Nephron (organoid): ENCODE measurements around the gene GAS7.

Source experiments
- H3K27ac Mint-ChIP-seq, 3 experiments: 2 replicates each; pipeline ENCODE4 v1.8.0; 2020; ENCODE audit warnings: mixed read lengths in 3 of 3, mild to moderate bottlenecking in 2 of 3, moderate library complexity in 1 of 3
- H3K27me3 Mint-ChIP-seq: 2 replicates; pipeline ENCODE4 v1.8.0; 2021; ENCODE audit warnings: low read depth, mild to moderate bottlenecking, moderate library complexity, mixed read lengths
- H3K36me3 Mint-ChIP-seq: 2 replicates; pipeline ENCODE4 v1.8.0; 2020; ENCODE audit warnings: low read depth, mixed read lengths
- H3K4me1 Mint-ChIP-seq: 2 replicates; pipeline ENCODE4 v1.8.0; 2020; ENCODE audit warnings: mixed read lengths
- H3K4me3 Mint-ChIP-seq, 3 experiments: 2 replicates each; pipeline ENCODE4 v1.8.0; 2020; ENCODE audit warnings: mild to moderate bottlenecking in 3 of 3, mixed read lengths in 3 of 3, moderate library complexity in 2 of 3
- H3K9me3 Mint-ChIP-seq: 2 replicates; pipeline ENCODE4 v1.8.0; 2020; ENCODE audit warnings: mixed read lengths
- TF ChIP-seq, protein P1 (sequence below), 3 experiments: fragments of 200-600 bp; sonication (generic); IDR thresholded peaks; one replicate each; pipeline ENCODE4 v1.5.0; 2021; ENCODE audit warnings: antibody characterized with exemption in 3 of 3; ENCODE audit not compliant: unreplicated experiment in 3 of 3

GAS7 gene

GRCh38 chr17:10219193-10219592 is 20.8 kb upstream of the GAS7 start:
- Mint-ChIP-seq H3K27ac (no peak overlapping the region), H3K4me1 (no peaks in the 10 kb centered on the region), H3K27me3 (peaks cover 21% of the 10 kb centered on the region), H3K4me3 (no peak overlapping the region), H3K36me3 (no peaks in the 10 kb centered on the region), H3K9me3 (peaks cover 19% of the 10 kb centered on the region)
- TF ChIP-seq, protein P1, sequence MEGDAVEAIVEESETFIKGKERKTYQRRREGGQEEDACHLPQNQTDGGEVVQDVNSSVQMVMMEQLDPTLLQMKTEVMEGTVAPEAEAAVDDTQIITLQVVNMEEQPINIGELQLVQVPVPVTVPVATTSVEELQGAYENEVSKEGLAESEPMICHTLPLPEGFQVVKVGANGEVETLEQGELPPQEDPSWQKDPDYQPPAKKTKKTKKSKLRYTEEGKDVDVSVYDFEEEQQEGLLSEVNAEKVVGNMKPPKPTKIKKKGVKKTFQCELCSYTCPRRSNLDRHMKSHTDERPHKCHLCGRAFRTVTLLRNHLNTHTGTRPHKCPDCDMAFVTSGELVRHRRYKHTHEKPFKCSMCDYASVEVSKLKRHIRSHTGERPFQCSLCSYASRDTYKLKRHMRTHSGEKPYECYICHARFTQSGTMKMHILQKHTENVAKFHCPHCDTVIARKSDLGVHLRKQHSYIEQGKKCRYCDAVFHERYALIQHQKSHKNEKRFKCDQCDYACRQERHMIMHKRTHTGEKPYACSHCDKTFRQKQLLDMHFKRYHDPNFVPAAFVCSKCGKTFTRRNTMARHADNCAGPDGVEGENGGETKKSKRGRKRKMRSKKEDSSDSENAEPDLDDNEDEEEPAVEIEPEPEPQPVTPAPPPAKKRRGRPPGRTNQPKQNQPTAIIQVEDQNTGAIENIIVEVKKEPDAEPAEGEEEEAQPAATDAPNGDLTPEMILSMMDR (IDR thresholded peaks at IDR 0.05; ENCODE audit: unreplicated experiment in 3 of 3), result no peak

GRCh38 chr17:10217916-10218315 is 19.5 kb upstream of the GAS7 start:
- Mint-ChIP-seq H3K4me3 (no peak overlapping the region), H3K27ac (no peak overlapping the region), H3K9me3 (peaks cover 16% of the 10 kb centered on the region)

DNA sequence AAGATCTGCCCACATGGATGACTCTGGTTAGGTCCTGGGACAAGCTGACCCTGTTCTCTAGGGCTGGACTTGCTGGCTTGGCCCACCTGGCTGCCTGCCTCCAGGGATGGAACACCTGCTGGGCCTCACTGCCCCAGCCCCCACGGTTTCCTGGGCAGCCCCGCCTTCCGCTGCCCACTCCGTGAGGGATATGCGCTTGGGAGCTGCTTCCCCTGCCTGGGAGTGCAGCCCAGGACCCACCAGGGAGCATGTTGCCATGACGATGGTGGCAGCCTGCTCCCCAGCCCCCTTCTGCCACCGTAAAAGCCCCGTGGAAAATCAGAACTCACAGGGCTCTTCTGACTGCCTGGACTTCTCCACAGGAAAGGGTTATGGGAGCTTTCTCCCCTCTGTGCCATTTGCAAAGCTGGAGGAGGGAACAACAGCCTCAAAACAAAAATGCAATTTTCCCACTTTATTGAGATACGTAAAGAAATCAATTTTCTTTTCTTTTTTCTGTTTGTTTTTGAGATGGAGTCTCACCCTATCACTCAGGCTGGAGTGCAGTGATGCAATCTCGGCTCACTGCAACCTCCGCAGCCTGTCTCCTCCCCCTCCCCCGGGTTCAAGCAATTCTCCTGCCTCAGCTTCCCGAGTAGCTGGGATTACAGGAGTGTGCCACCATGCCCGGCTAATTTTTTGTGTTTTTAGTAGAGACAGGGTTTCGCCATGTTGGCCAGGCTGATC is 18.0 kb upstream of the GAS7 start:
- Mint-ChIP-seq H3K9me3 (peaks cover 13% of the 10 kb centered on the region), H3K27ac (peak overlapping the region in 1 of 3 experiments; percentile 33), H3K4me1 (no peaks in the 10 kb centered on the region), H3K4me3 (no peak overlapping the region), H3K27me3 (peaks cover 19% of the 10 kb centered on the region), H3K36me3 (no peaks in the 10 kb centered on the region)
- TF ChIP-seq, protein P1 (IDR thresholded peaks at IDR 0.05; ENCODE audit: unreplicated experiment in 3 of 3), result no peak

More at GRCh38 chr17:10217916-10218315, 19.5 kb upstream of the GAS7 start:
- Mint-ChIP-seq H3K27me3 (peaks cover 17% of the 10 kb centered on the region), H3K4me1 (no peaks in the 10 kb centered on the region), H3K36me3 (no peaks in the 10 kb centered on the region)
- TF ChIP-seq, protein P1 (IDR thresholded peaks at IDR 0.05; ENCODE audit: unreplicated experiment in 3 of 3), result no peak

DNA sequence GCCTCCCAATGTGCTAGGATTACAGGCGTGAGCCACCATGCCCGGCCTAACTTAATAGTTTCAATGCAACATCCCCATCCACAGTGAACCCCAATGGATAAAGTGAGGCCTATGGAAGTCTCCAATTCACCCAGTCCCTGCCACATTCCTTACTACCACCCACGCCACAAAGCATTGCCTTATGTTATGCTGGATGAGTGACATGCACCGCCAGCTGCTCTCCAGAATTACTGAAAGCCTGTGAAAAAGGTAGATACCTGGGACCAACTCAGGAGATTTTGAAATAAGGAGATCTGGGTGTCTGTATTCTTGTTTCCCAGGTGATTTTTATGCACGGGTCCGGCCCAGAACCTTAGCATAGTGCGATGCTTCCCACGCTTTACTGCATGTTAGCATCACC is 16.9 kb upstream of the GAS7 start:
- H3K4me1 Mint-ChIP-seq, result peaks cover under 1% of the 10 kb centered on the region
- H3K27me3 Mint-ChIP-seq, result peaks cover 19% of the 10 kb centered on the region
- H3K4me3 Mint-ChIP-seq, result no peak overlapping the region
- H3K36me3 Mint-ChIP-seq, result no peaks in the 10 kb centered on the region
- H3K27ac Mint-ChIP-seq, result no peak overlapping the region
- peaks cover 13% of the 10 kb centered on the region for H3K9me3 Mint-ChIP-seq
- TF ChIP-seq, protein P1 (IDR thresholded peaks at IDR 0.05; ENCODE audit: unreplicated experiment in 3 of 3), result no peak

GRCh38 chr17:10211666-10212065 is 13.3 kb upstream of the GAS7 start:
- Mint-ChIP-seq H3K9me3 (no peaks in the 10 kb centered on the region), H3K4me3 (no peak overlapping the region), H3K27ac (no peak overlapping the region), H3K36me3 (no peaks in the 10 kb centered on the region), H3K4me1 (peaks cover 28% of the 10 kb centered on the region), H3K27me3 (peaks cover 14% of the 10 kb centered on the region)
- TF ChIP-seq, protein P1 (IDR thresholded peaks at IDR 0.05; ENCODE audit: unreplicated experiment in 3 of 3), result no peak

GRCh38 chr17:10210151-10210574 is 11.8 kb upstream of the GAS7 start:
- Mint-ChIP-seq H3K27me3 (peaks cover 12% of the 10 kb centered on the region), H3K9me3 (peaks cover 7% of the 10 kb centered on the region), H3K4me3 (peak overlapping the region in 1 of 3 experiments; percentile 9), H3K4me1 (peaks cover 28% of the 10 kb centered on the region), H3K27ac (peak overlapping the region; percentile 76 to 90 (median 83)), H3K36me3 (no peaks in the 10 kb centered on the region)
- TF ChIP-seq, protein P1 (IDR thresholded peaks at IDR 0.05; ENCODE audit: unreplicated experiment in 3 of 3), result no peak
